GM12873 (cell line): Measurements from ENCODE around the gene ISCA2.

Experiments
- CTCF ChIP-seq: IDR thresholded peaks from 2 replicates; pipeline ENCODE4 v1.5.1; 2012; ENCODE audit warnings: low read depth, mild to moderate bottlenecking, moderate library complexity, low read length, control low read depth; ENCODE audit not compliant: insufficient read depth; ENCODE audit errors: missing control alignments

ISCA2 gene

GRCh38 chr14:74500417-74501134, 7.0 kb downstream of the ISCA2 start:
- TF ChIP-seq CTCF = no peak

DNA sequence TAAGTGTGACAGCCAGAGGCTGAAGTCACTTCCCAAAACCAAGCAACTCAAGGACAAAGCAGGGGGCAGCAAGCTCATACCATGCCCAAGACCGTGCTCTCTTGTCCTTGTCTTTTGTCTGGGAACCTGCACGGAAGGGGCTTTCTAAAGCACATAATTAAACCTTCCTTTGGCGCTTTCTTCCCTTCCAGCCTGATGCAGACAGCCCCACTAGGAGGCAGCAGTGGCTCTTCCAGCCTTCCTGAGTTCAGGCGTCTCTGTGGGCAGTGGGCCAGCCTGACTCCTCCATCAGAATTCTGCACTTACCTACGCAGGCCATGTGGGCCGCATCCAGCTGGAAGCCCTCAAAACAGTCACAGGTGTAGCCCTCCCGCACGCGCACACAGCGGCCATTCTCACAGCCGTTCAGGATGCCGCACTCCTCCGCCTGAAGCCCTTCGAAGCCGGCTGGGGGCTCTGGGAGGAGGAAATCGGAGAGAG, 7.6 kb downstream of the ISCA2 start:
- TF ChIP-seq CTCF = peak; percentile 33

GRCh38 chr14:74501691-74502090, 8.1 kb downstream of the ISCA2 start:
- TF ChIP-seq CTCF = no peak

- TF ChIP-seq CTCF = peak; percentile 86
Observed at GRCh38 chr14:74502236-74503019, 8.9 kb downstream of the ISCA2 start.

- TF ChIP-seq CTCF = no peak
Observed at GRCh38 chr14:74503291-74503937, 9.8 kb downstream of the ISCA2 start.

DNA sequence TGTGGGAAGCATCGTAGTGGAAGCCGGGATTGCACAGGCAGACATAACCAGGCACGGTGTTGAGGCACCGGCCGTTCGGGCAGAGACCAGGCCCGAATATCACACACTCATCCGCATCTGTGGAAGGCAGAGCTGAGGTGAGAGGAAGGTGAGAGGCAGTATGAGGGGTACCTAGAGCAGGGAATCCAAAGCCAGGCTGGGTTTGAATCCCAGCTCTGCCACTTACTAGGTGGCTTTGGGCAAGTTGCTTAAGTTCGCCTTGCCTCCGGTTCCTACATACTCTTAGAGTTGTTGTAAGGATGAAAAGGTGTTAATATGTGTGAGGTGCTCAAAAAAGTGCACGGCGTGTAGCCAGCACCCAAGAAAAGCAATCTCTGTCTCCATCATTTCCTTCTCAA, 10.4 kb downstream of the ISCA2 start:
- no peak for TF ChIP-seq CTCF

DNA sequence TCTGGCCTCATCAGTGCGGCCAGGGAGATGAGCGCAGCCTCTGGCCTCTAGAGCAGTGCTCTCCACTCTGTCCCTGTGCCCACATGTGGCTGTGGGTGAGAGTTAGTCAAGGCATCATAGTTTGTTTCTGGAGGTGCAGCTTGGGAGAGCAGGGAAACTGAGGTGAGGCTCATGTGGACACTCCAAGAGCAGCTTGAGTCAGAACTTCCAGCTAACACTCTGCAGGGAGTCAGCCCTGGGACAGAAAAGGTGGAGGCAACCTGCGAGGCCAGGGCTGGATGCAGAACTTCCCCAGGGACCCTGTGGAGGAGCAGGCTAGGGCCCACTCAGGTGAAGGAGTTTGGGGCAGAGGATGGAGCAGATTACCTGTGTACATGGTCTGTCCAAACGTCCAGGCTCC, 10.8 kb downstream of the ISCA2 start:
- no peak for TF ChIP-seq CTCF
